GM23248 (cell line): ENCODE data around the gene GNLY.

ENCODE experiments used
- EZH2 ChIP-seq: fragments of 200-600 bp; sonication (generic); IDR thresholded peaks from 2 replicates; pipeline ENCODE4 v1.6.1; 2018; ENCODE audit warnings: antibody characterized with exemption, mild to moderate bottlenecking; ENCODE audit not compliant: insufficient read depth, poor library complexity, severe bottlenecking
- EZH2phosphoT487 ChIP-seq: fragments of 200-600 bp; sonication (generic); IDR thresholded peaks from 2 replicates; pipeline ENCODE4 v1.6.1; 2018; ENCODE audit warnings: antibody characterized with exemption, moderate library complexity, mild to moderate bottlenecking, low read depth; ENCODE audit not compliant: insufficient read depth

GRCh38 chr2:85720533-85720932 lies 26.4 kb downstream of the GNLY start:
- no peak for TF ChIP-seq EZH2phosphoT487
- no peak for TF ChIP-seq EZH2
